BJ (cell line): ENCODE results near the gene ALKBH3. TPM values are rescaled to one million over a fixed set of nuclear protein-coding genes. Genes with fewer than 3 reads are reported as not detected.

Source experiments
- CTCF ChIA-PET: fragments of 350-600 bp; formaldehyde crosslinking; extraction: SDS; loops from one replicate; lab custom pipeline; 2021; ENCODE audit warnings: antibody characterized with exemption, inconsistent platforms; lab: Yijun Ruan, JAX
- POLR2A ChIA-PET: fragments of 300-600 bp; sonication (Branson Sonifier 250); formaldehyde crosslinking; extraction: SDS; loops from one replicate; lab custom pipeline; 2021; ENCODE audit warnings: antibody characterized with exemption; lab: Charles Lee
- DNase-seq: peaks from one replicate; pipeline ENCODE4 v3.0.0-alpha.2; 2011; ENCODE audit warnings: low read depth
- H3K27me3 ChIP-seq: 2 replicates; pipeline ENCODE4 v1.6.0; 2011; ENCODE audit warnings: low read length; ENCODE audit not compliant: control insufficient read depth, insufficient read depth
- H3K36me3 ChIP-seq: 2 replicates; pipeline ENCODE4 v1.5.1; 2011; ENCODE audit warnings: low read length; ENCODE audit not compliant: control insufficient read depth, insufficient read depth
- H3K4me3 ChIP-seq: 2 replicates; pipeline ENCODE4 v1.5.1; 2011; ENCODE audit warnings: low read depth, mild to moderate bottlenecking, control low read depth, low read length
- polyA plus RNA-seq: library from polyadenylated mRNA; depleted of rRNA; stranded (reverse); fragments of >200 nt; gene quantifications from 2 replicates; pipeline ENCODE4 v1.2.3, GENCODE V29; 2011
- TF ChIP-seq, protein P1 (sequence below): IDR thresholded peaks from 2 replicates; pipeline ENCODE4 v1.5.1; 2011; ENCODE audit warnings: low read depth, mild to moderate bottlenecking, control low read depth, inconsistent platforms, low read length, moderate library complexity; ENCODE audit not compliant: insufficient read depth

Gene ALKBH3
- polyA plus RNA-seq, 1 experiment: 30.2 TPM

DNA sequence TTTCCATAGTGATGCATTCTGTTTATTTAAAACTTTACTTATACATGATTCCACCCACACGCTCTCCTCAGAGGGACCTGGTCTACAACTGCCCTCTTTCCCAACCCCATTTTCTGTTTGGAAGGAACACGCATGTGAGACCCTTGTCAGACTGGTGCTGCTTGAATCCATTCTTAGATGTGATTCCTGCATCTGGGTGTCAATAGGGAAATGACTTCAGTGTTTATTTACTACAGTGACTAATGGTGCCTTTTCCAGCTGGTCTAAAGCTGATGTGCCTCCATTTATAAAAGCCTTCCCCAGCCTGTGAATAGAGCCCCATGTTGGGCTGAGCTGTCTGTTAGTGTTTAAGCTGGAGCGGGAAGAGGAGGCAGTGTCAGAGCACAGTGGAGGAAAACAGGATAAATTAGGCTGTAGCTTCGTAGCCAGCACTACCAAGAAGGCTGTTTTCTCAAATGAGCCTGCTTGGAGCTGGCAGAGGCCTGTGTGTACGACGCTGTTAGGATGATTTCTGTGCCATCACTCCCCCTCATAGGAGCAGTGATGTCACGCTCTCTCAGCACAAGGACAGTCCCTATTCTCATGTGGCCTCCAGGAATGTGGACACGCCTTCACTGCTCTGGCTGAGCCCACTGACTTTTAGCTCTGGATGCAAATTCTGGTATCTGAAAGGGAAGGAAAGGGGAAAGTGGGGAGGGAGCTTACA is 42.9 kb downstream of the ALKBH3 start:
- no peaks in the 10 kb centered on the region for H3K27me3 ChIP-seq
- TF ChIP-seq, protein P1, sequence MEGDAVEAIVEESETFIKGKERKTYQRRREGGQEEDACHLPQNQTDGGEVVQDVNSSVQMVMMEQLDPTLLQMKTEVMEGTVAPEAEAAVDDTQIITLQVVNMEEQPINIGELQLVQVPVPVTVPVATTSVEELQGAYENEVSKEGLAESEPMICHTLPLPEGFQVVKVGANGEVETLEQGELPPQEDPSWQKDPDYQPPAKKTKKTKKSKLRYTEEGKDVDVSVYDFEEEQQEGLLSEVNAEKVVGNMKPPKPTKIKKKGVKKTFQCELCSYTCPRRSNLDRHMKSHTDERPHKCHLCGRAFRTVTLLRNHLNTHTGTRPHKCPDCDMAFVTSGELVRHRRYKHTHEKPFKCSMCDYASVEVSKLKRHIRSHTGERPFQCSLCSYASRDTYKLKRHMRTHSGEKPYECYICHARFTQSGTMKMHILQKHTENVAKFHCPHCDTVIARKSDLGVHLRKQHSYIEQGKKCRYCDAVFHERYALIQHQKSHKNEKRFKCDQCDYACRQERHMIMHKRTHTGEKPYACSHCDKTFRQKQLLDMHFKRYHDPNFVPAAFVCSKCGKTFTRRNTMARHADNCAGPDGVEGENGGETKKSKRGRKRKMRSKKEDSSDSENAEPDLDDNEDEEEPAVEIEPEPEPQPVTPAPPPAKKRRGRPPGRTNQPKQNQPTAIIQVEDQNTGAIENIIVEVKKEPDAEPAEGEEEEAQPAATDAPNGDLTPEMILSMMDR: no peak
- ChIA-PET CTCF (interaction anchor here (1.1 to 1.2 kb wide), 3 partner anchors 14 to 34 kb away, joined by 3 to 5 read pairs (median 4); no protein-coding TSS in a partner anchor), POLR2A (interaction anchor here (1.6 kb wide), 1 partner anchor 10 kb away, joined by 6 read pairs; no protein-coding TSS in a partner anchor)
- no peak overlapping the region for H3K4me3 ChIP-seq
- DNase-seq: no peak
- no peaks in the 10 kb centered on the region for H3K36me3 ChIP-seq

DNA sequence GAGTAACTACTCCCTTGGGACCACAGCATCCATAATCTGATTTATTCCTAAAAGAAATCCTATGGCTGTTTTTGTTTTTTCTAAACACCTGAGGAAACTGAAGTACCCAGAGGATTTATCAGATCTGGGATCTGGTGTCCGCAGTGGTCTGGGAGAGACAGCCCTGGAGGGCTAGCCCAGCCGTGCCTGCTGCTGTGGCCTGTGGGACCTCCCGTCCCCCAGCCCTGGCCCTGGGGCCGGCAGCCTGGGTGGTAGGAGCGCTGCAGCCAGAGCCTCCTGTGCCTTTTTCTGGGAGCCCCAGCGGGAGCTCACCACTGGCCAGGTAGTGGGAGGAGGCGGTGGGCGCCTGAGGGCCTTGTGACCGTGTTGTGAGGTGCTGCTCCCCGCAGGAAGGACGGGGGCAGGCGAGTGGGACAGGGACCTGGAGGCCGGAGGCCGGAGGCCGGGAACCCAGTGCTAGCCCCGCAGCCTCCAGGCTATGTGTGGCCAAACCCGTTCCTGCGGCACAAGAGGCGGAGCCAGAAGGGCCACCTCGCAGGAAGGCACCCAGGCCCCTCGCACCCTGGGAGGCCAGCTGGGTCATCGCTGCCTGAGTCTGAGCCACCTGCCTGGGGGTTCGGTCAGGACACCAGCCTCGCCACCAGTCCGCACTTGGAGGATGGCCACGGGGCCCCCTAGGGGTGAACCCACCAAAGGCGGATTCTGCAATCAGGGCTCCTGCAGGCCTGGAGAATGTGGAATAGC is 43.7 kb downstream of the ALKBH3 start:
- Histone ChIP-seq H3K36me3 (no peaks in the 10 kb centered on the region), H3K4me3 (no peak overlapping the region), H3K27me3 (no peaks in the 10 kb centered on the region)
- POLR2A ChIA-PET: interaction anchor here (1.6 kb wide), 1 partner anchor 9 kb away, joined by 6 read pairs; no protein-coding TSS in a partner anchor
- TF ChIP-seq, protein P1: no peak
- CTCF ChIA-PET: interaction anchor here (1.1 to 1.4 kb wide), 3 partner anchors 13 to 35 kb away, joined by 3 to 5 read pairs (median 4); no protein-coding TSS in a partner anchor
- no peak for DNase-seq

DNA sequence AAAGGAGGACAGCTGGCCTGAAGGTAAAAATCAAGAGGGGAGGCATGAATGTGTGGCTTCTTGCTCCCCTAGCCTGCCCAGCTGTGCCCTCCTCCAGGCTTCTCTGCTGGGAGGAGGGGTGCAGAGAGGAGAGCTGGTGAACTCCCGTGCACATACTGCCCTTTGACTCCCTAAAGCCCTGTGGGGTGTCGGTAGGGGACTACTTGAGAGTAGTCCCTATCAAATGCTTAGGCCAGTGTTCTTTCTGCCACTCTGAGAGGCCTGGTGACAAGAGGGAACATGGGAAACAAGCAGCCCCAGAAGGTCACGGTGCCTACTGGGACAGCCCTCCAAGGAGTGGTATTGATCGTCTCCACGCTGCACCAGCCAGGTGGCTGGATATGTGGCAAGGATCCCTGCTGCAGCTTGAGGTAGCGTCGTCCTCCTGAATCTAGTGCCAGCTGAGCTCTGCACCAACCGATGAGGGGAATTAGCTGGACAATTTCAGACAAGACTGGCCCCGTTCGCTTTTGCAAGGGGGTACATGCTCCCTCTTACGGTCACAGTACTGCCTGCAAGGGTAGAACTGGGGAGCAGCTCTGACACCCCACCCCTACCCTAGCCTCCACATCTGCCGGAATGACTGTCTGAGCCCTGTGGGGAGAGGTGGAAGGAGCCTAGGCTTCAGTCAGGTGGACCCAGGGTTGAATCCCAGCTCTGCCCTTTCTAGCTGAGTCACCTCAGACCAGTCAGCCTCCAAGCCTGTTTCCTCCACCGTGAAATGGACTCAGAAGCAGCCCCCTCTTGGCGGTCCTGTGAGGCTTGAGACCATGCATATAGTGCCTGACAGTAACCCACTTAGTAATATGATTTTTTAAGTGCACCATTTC is 44.7 kb downstream of the ALKBH3 start:
- ChIA-PET CTCF (interaction anchor here (1.4 kb wide), 1 partner anchor 19 kb away, joined by 5 read pairs; no protein-coding TSS in a partner anchor), POLR2A (no interaction called here)
- H3K27me3 ChIP-seq: no peaks in the 10 kb centered on the region; the same call in 1 of the 2 replicates
- TF ChIP-seq, protein P1: no peak
- H3K36me3 ChIP-seq: no peaks in the 10 kb centered on the region
- H3K4me3 ChIP-seq: no peak overlapping the region
- no peak for DNase-seq

DNA sequence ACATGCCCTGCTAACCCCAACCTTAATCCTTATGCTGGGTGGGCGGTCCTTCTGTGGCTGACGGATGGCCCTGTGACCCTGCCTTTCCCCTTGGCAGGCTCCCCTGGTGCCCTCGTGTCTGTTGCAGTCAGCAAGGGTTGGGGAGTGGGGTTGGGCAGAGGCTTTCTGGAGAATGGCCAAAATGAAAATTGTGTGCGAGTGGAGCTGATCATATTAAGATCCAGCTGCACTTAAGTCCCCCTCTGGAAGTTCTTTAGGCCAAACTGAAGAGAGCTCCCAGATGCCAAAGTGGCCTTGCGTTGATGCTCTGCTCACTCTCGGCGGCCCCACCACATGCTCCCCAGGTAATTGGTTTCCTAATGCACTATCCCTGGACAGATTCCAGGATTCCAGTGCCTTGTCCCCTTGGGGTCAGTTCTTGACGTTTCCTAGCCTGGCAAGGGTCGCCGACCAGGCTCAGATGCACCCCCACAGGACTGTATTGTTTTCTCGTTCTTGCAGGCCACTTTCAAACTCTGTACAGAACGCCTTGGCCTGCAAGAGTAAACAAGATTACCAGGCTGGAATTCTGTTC is 45.4 kb downstream of the ALKBH3 start:
- POLR2A ChIA-PET: no interaction called here

More for the DNA sequence above, 45.4 kb downstream of the ALKBH3 start:
- TF ChIP-seq, protein P1: no peak
- Histone ChIP-seq H3K4me3 (no peak overlapping the region), H3K27me3 (no peaks in the 10 kb centered on the region; the same call in 1 of the 2 replicates), H3K36me3 (no peaks in the 10 kb centered on the region)
- no peak for DNase-seq
- CTCF ChIA-PET: interaction anchor here (0.7 to 0.8 kb wide), 2 partner anchors 19 to 37 kb away, joined by 3 to 5 read pairs; no protein-coding TSS in a partner anchor
